IMR-90 (cell line): ENCODE data around the gene SPRR2E. TPM values are rescaled to one million over a fixed set of nuclear protein-coding genes. Genes with fewer than 3 reads are reported as not detected.
"Not testable (repeated sequence)": the region's sequence is repeated elsewhere in the genome, so short reads cannot be mapped to it uniquely, and the experiment has no call there.

Experiments
- ATAC-seq: fragments of 200-7000 bp; cut with Tn5 transposase; 2 replicates; pipeline ENCODE4 v1.9.1; 2020; ENCODE audit warnings: low read depth, mild to moderate bottlenecking, moderate library complexity
- BruUV-seq: library from RNA; stranded (reverse); fragments of 400-500 nt; replicated peaks from 2 replicates; lab custom pipeline; 2021; lab: Mats Ljungman, UMichigan
- CTCF ChIA-PET: fragments of 300-600 bp; formaldehyde crosslinking; extraction: SDS; loops from one replicate; lab custom pipeline; 2021; ENCODE audit warnings: antibody characterized with exemption; lab: Yijun Ruan, JAX
- POLR2A ChIA-PET: fragments of 300-600 bp; sonication (Branson Sonifier 250); formaldehyde crosslinking; loops from one replicate; lab custom pipeline; 2022; ENCODE audit warnings: antibody characterized with exemption; ENCODE audit not compliant: unreplicated experiment; lab: Charles Lee
- DNase-seq: peaks from one replicate; pipeline ENCODE4 v3.0.0; 2013
- H2AFZ ChIP-seq: replicated peaks from 2 replicates; pipeline ENCODE3; 2013; ENCODE audit warnings: low read length, mild to moderate bottlenecking; ENCODE audit not compliant: poor library complexity
- H2AK5ac ChIP-seq: 2 replicates; pipeline ENCODE4 v1.6.1; 2013; ENCODE audit warnings: low read depth, low read length, inconsistent platforms
- H2AK9ac ChIP-seq: replicated peaks from 2 replicates; pipeline ENCODE3; 2013; ENCODE audit warnings: mild to moderate bottlenecking, low read depth, low read length, moderate library complexity; ENCODE audit not compliant: poor library complexity
- H2BK120ac ChIP-seq: 2 replicates; pipeline ENCODE4 v1.6.1; 2013; ENCODE audit warnings: low read depth, low read length, inconsistent platforms
- H2BK15ac ChIP-seq: 3 replicates; pipeline ENCODE4 v1.6.1; 2013; ENCODE audit warnings: low read depth, low read length, inconsistent platforms
- H2BK20ac ChIP-seq: 2 replicates; pipeline ENCODE4 v1.6.1; 2013; ENCODE audit warnings: low read depth, mild to moderate bottlenecking, inconsistent platforms, low read length, moderate library complexity
- H2BK5ac ChIP-seq: 2 replicates; pipeline ENCODE4 v1.6.1; 2013; ENCODE audit warnings: mild to moderate bottlenecking, low read depth, low read length, inconsistent platforms; ENCODE audit not compliant: poor library complexity, severe bottlenecking
- H3K14ac ChIP-seq: replicated peaks from 2 replicates; pipeline ENCODE4 v1.6.1; 2013; ENCODE audit warnings: low read depth, low read length, inconsistent platforms
- H3K18ac ChIP-seq: 2 replicates; pipeline ENCODE4 v1.6.1; 2013; ENCODE audit warnings: low read depth, low read length, control low read depth
- H3K23ac ChIP-seq: 2 replicates; pipeline ENCODE4 v1.6.1; 2013; ENCODE audit warnings: low read depth, low read length, inconsistent platforms
- H3K27ac ChIP-seq: 2 replicates; pipeline ENCODE4 v1.5.1; 2013; ENCODE audit warnings: mild to moderate bottlenecking, control low read depth, low read length; ENCODE audit not compliant: insufficient read depth
- H3K27me3 ChIP-seq: 2 replicates; pipeline ENCODE4 v1.6.1; 2013; ENCODE audit warnings: low read length; ENCODE audit not compliant: control insufficient read depth, insufficient read depth
- H3K36me3 ChIP-seq: 2 replicates; pipeline ENCODE4 v1.6.1; 2013; ENCODE audit warnings: low read length, mixed read lengths; ENCODE audit not compliant: control insufficient read depth, insufficient read depth
- H3K4ac ChIP-seq: 2 replicates; pipeline ENCODE4 v1.6.1; 2013; ENCODE audit warnings: low read depth, low read length, inconsistent platforms
- H3K4me1 ChIP-seq: 2 replicates; pipeline ENCODE4 v1.6.1; 2013; ENCODE audit warnings: low read length, mixed read lengths; ENCODE audit not compliant: control insufficient read depth, insufficient read depth
- H3K4me2 ChIP-seq: 2 replicates; pipeline ENCODE4 v1.6.1; 2013; ENCODE audit warnings: low read depth, mild to moderate bottlenecking, control low read depth, low read length, moderate library complexity
- H3K4me3 ChIP-seq: 2 replicates; pipeline ENCODE4 v1.5.1; 2013; ENCODE audit warnings: low read depth, mild to moderate bottlenecking, control low read depth, low read length, moderate library complexity; ENCODE audit not compliant: insufficient read depth
- H3K56ac ChIP-seq: 2 replicates; pipeline ENCODE4 v1.6.1; 2013; ENCODE audit warnings: low read length, inconsistent platforms; ENCODE audit not compliant: insufficient read depth; ENCODE audit errors: extremely low read depth
- H3K79me1 ChIP-seq, 2 experiments: 2 replicates each; pipeline ENCODE4 v1.6.1; 2013; ENCODE audit warnings: low read length in 2 of 2, inconsistent platforms in 1 of 2, low read depth in 1 of 2
- H3K9ac ChIP-seq: 2 replicates; pipeline ENCODE4 v1.6.1; 2013; ENCODE audit warnings: low read depth, low read length, control low read depth
- H3K9me1 ChIP-seq: 2 replicates; pipeline ENCODE4 v1.6.1; 2013; ENCODE audit warnings: low read length, inconsistent platforms; ENCODE audit not compliant: insufficient read depth
- H3K9me3 ChIP-seq: 2 replicates; pipeline ENCODE4 v1.6.1; 2013; ENCODE audit warnings: low read length; ENCODE audit not compliant: control insufficient read depth, insufficient read depth
- H4K20me1 ChIP-seq: 2 replicates; pipeline ENCODE4 v1.6.1; 2013; ENCODE audit warnings: low read length, inconsistent platforms; ENCODE audit not compliant: insufficient read depth
- H4K5ac ChIP-seq: 2 replicates; pipeline ENCODE4 v1.6.1; 2013; ENCODE audit warnings: mild to moderate bottlenecking, low read depth, low read length, control low read depth
- H4K8ac ChIP-seq, 2 experiments: 2 replicates each; pipeline ENCODE4 v1.6.1; 2013; ENCODE audit warnings: low read depth in 2 of 2, low read length in 2 of 2, control low read depth in 1 of 2, inconsistent platforms in 1 of 2
- H4K91ac ChIP-seq: 2 replicates; pipeline ENCODE4 v1.6.1; 2013; ENCODE audit warnings: low read depth, low read length, inconsistent platforms; ENCODE audit not compliant: insufficient read depth
- WGBS, 2 experiments: methylation state at CpG; one replicate each; pipeline versions ENCODE4 v1.1.5 to v1.1.7; 2013; ENCODE audit warnings: missing lambda C conversion rate in 2 of 2; ENCODE audit not compliant: insufficient read length in 1 of 2; ENCODE audit errors: extremely low coverage in 2 of 2; 5-methylcytosine and 5-hydroxymethylcytosine counted together
- dilution Hi-C: fragments of 300-500 bp; cut with HindIII; formaldehyde crosslinking; loops from one replicate; pipeline ENCODE4 v1.14.3; 2018; ENCODE audit warnings: low sequenced_read_pairs; ENCODE audit not compliant: unreplicated experiment
- in situ Hi-C: fragments of 300-500 bp; cut with MboI; formaldehyde crosslinking; loops from 3 replicates; pipeline ENCODE4 v1.14.3; 2019; ENCODE audit warnings: low sequenced_read_pairs, inconsistent platforms, mixed read lengths
- intact Hi-C: fragments of 100-400 bp; cut with micrococcal nuclease; formaldehyde crosslinking; loops from 2 replicates; pipeline ENCODE4 v1.10.0; 2022
- polyA plus RNA-seq, 3 experiments: library from polyadenylated mRNA; depleted of rRNA; stranded (reverse); fragments of >200 nt; gene quantifications; 2 replicates each; pipeline ENCODE4 v1.2.3, GENCODE V29; 2012; ENCODE audit warnings: low replicate concordance in 1 of 3
- total RNA-seq: library from RNA; depleted of rRNA; stranded (reverse); fragments of >200 nt; gene quantifications from 2 replicates; pipeline ENCODE4 v1.2.3, GENCODE V29; 2012

Gene SPRR2E
- total and polyA plus RNA-seq, 2 of the 4 experiments (the other 2 are of a cell fraction) = not detected

GRCh38 chr1:153123793-153124192 is 29.5 kb upstream of the SPRR2E start:
- H2AK5ac ChIP-seq, H2AK9ac ChIP-seq, H4K5ac ChIP-seq, intact Hi-C loops, H2BK15ac ChIP-seq, H2AFZ ChIP-seq, H3K4me3 ChIP-seq, H4K20me1 ChIP-seq, H3K4me1 ChIP-seq, H3K18ac ChIP-seq, H3K79me1 ChIP-seq, CTCF ChIA-PET, dilution Hi-C loops, H2BK120ac ChIP-seq, H3K27me3 ChIP-seq, H3K9me1 ChIP-seq, H3K23ac ChIP-seq, H3K4ac ChIP-seq, H4K8ac ChIP-seq, H3K9me3 ChIP-seq, H3K36me3 ChIP-seq, H4K91ac ChIP-seq, H3K56ac ChIP-seq, H2BK20ac ChIP-seq, H3K4me2 ChIP-seq, H3K14ac ChIP-seq, DNase-seq, H3K9ac ChIP-seq, H2BK5ac ChIP-seq, BruUV-seq, in situ Hi-C loops, H3K27ac ChIP-seq, POLR2A ChIA-PET, ATAC-seq: not testable (repeated sequence)
- no CpG with 5 or more reads among the region's 8 CpGs for WGBS, 2 experiments
